Measurements from ENCODE around the gene ZNF302.
A peak's percentile ranks its signal among the peaks of the same experiment; 100 is the strongest.
"Not testable (repeated sequence)": the region's sequence is repeated elsewhere in the genome, so short reads cannot be mapped to it uniquely, and the experiment has no call there.

ZNF302 gene

GRCh38 chr19:34675250-34675649, 2.2 kb upstream of the ZNF302 start:
- DNase-seq, result no peak

DNA sequence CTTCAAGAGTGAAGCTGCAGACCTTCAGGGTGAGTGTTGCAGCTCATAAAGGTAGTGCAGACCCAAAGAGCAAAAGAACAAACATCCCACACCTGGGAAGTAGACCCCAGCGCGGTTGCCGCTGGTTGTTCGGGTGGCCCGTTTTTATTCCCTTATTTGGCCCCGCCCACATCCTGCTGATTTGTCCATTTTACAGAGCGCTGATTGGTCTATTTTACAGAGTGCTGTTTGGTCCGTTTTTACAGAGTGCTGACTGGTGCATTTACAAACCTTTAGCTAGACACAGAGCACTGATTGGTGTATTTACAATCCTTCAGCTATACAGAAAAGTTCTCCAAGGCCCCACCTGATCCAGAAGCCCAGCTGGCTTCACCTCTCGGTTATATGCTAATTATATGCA, 1.6 kb upstream of the ZNF302 start:
- DNase-seq, result no peak

DNA sequence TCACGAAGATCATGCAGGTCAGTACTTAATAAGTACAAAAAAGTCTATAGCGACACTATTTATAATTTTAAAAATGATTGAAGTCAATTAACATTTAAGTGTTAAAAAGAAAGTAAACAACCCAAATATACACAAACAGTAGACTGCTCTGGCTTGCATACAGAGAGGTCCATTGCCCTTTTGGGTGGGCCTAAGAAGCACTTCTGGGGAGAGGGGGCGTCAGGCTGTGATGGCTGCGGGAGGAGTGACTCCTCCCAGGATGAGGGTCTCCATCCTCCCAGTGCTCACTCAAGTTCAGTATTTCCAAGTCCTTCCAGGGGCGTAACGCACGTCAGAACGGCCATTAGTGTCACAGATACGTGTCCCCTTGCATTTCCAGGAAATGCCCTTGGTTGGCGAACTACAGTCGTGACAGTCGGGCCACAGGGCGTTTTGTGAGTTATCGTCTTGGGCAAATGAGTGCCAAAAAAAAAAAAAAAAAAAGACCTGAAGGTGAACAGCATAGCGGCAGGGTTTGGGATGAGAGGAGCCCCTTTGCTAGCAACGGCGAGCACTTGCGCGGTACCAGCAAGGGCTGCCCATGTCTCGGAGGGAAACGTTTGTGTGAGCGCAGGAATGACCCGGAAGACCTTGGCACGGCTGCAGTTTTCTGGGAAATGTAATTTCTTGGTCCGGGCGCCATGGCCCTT, 637 bp upstream of the ZNF302 start, which contains the start of gene SCGB2B2:
Gene SCGB2B2 (minus strand): TSS at position 463 of the 689 bp plus-strand sequence. CDS start 82,596 bp downstream, outside the sequence.
- DNase-seq, result no peak

- no peak for DNase-seq
These were observed 571 bp downstream of the ZNF302 start for GRCh38 chr19:34678085-34678412.

- no peak for DNase-seq
These were observed 943 bp downstream of the ZNF302 start for GRCh38 chr19:34678421-34678820.

DNA sequence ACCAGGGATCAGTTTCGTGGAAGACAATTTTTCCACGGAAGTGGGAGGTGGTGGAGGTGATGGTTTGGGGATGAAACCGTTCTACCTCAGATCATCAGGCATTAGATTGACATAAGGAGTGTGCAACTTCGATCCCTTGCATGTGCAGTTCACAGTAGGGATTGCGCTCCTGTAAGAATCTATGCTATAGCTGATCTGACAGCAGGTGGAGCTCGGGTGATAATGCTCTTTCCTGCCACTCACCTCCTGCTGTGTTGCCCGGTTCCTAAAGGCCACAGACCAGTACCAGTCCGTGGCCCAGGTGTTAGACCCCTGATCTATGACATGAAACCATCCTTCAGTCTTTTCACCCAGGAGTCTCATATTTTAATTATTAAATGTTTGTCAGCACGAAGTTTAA, 4.0 kb downstream of the ZNF302 start:
- no peak for DNase-seq

DNA sequence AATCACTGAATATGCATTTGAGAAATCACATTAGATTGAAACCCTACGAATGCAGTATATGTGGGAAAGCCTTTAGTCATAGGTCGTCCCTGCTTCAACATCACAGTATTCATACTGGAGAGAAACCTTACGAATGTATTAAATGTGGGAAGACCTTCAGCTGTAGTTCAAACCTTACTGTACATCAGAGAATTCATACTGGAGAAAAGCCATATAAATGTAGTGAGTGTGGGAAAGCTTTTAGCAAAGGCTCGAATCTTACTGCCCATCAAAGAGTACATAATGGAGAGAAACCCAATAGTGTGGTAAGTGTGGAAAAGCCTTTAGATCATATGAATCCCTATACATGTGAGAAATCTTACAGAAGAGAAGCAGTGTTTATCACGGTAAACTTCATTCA, 7.8 kb downstream of the ZNF302 start:
- not testable (repeated sequence) for DNase-seq

DNA sequence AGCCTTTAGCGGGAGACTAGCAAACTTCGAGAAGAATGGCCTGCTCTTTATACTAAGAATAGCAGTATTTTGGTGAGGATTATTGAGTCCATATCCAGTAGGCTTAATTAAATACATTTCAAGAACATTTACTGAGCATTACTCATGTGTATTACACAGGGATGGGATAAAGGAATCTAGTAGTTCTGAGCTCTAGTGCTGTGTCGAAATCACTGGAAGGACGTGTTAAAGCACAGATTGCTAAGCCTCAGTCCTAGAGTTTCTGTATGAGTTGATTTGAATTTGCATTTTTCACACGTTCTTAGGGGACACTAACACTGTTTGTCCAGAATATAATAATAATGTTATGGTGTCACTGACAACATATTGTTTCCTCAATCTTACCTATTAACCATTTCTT, 9.0 kb downstream of the ZNF302 start:
- no peak for DNase-seq

GRCh38 chr19:34687348-34687747, 9.9 kb downstream of the ZNF302 start:
- no peak for DNase-seq

DNA sequence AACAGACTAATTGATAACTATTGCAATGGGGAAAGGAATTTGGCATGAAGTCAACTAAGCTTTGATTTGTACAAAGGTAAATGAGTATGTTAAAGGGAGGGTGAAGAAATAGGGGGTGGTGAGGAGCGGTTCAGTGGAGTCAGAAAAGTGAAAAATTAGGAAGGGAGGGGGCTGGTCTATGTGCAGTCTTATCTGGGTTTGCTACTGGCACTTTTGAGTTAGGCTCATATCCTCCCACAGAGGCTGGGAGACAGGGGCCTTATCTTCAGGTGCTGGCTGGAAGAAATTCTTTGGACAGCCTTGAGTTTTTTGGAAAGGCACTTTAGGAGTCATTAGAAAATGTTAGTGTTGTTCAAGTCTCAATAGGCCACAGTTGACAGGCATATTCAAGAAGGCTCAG, 11.1 kb downstream of the ZNF302 start:
- DNase-seq, result no peak

GRCh38 chr19:34690372-34690771, 12.9 kb downstream of the ZNF302 start:
- no peak for DNase-seq

DNA sequence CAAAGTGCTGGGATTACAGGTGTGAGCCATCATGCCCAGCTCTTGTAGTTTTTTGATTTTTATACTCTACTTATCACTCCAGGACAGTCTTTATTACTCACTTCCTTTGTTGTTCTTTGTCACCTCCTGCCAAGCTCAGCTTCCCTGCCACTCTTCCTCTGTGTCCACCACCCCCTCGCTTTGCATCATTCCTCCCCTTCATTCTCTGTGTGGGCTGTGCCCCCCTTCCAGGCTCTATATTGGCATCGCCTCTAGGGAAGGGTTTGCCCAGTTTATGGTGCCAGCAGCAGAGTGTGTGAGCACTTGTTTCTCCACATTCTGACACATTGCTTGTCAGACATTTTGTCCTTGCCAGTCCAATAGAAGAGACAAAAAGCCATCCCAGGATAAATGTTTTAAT, 15.1 kb downstream of the ZNF302 start:
- DNase-seq, result no peak

- no peak for DNase-seq
These were observed 30.2 kb downstream of the ZNF302 start for GRCh38 chr19:34707661-34708060.

DNA sequence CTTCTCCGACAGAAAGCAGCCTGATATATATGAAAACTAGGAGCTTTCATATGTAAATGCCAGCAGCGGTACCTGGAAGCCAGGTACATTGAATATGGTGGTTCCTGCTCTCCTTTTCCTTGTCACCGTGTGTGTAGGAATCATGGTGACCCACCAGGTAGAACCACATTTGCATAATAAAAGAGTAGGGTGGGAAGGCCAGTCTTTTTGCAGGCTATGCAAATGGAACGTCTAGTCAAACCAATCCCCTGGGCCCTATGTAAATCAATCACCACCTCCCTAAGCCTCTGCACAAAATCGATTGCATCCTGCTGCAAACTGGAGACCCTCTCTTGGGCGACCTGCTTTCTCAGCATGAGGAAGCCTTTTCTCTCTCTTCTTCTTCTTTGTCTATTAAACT, 34.4 kb downstream of the ZNF302 start:
- no peak for DNase-seq

- peak; percentile 57 for DNase-seq
These were observed 35.1 kb downstream of the ZNF302 start for GRCh38 chr19:34712395-34713261.

DNA sequence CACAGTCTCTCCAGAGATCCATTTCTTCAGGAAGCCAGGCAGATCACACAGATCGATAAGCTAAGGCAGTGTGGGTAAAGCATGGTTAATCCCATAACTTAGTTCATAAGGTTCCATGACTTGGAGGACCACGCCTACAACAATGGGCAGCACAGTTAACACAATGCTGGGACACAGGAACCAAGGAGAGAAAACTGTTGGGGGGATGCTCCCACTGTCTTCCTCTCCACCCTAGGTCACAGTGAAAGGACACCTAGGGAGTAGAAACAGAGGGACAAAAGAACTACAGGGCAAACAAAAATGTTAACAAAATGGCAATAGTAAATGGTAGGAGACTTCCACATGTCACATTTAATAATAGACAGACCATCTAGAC, 35.8 kb downstream of the ZNF302 start:
- DNase-seq, result no peak

DNA sequence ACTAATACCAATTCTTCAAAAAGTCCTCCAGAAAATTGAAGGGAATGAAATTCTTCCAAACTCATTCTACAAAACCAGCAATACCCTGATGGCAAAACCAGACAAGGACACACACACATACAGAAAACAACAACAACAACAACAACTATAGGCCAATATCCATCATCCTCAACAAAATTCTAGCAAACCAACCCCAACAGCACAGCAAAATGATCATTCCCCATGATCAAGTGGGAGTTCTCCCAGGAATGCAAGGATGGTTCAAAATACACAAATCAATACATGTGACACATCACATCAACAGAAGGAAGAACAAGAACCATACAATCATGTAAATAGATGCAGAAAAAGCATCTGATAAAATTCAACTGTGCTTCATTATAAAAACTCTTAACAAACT, 37.9 kb downstream of the ZNF302 start:
- no peak for DNase-seq

GRCh38 chr19:34722353-34722752, 44.9 kb downstream of the ZNF302 start:
- DNase-seq, result no peak

GRCh38 chr19:34725400-34725799, 47.9 kb downstream of the ZNF302 start:
- DNase-seq, result no peak

- no peak for DNase-seq
These were observed 53.7 kb downstream of the ZNF302 start for GRCh38 chr19:34731019-34731829.

GRCh38 chr19:34731964-34732363, 54.5 kb downstream of the ZNF302 start:
- no peak for DNase-seq

- no peak for DNase-seq
These were observed 55.2 kb downstream of the ZNF302 start for GRCh38 chr19:34732612-34733211.

DNA sequence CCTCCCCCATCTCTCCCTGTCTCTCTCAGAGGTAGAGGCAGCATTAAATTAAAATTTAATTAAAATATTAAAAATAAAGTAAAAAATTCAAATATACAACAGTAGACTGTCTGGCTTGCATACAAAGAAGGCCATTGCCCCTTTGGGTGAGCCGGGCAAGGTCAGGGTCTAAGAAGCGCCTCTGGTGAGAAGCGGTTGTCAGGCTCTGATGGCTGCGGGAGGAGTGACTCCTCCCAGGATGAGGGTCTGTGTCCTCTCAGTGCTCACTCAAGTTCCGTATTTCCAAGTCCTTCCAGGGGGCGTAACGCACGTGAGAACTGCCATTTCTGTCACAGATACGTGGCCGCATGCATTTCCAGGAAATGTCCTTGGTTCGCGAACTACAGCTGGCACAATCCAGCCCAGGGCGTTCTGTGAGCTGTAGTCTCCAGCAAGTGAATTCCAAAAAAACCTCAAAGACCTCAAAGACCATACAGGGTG, 55.8 kb downstream of the ZNF302 start:
- no peak for DNase-seq

All from T1000 (cell line).